ENCODE results near the gene KRTAP5-2. TPM values are rescaled to one million over a fixed set of nuclear protein-coding genes. Genes with fewer than 3 reads are reported as not detected.
"Not testable (repeated sequence)": the region's sequence is repeated elsewhere in the genome, so short reads cannot be mapped to it uniquely, and the experiment has no call there.

KRTAP5-2 gene
- total RNA-seq, 4 donors from 2014 or later, result not detected

- Histone ChIP-seq H3K4me1 (no peaks in the 10 kb centered on the region), H3K27me3 (peaks cover 72% of the 10 kb centered on the region), H3K4me3 (no peak overlapping the region), H3K27ac (no peak overlapping the region), H3K36me3 (no peaks in the 10 kb centered on the region), H3K9me3 (no peaks in the 10 kb centered on the region)
- 34 to 60% methylated on average over 5 to 9 of the region's 10 CpGs for WGBS, 2 donors (ENCODE audit: low coverage in 1 of 2)
- TF ChIP-seq, protein P1, sequence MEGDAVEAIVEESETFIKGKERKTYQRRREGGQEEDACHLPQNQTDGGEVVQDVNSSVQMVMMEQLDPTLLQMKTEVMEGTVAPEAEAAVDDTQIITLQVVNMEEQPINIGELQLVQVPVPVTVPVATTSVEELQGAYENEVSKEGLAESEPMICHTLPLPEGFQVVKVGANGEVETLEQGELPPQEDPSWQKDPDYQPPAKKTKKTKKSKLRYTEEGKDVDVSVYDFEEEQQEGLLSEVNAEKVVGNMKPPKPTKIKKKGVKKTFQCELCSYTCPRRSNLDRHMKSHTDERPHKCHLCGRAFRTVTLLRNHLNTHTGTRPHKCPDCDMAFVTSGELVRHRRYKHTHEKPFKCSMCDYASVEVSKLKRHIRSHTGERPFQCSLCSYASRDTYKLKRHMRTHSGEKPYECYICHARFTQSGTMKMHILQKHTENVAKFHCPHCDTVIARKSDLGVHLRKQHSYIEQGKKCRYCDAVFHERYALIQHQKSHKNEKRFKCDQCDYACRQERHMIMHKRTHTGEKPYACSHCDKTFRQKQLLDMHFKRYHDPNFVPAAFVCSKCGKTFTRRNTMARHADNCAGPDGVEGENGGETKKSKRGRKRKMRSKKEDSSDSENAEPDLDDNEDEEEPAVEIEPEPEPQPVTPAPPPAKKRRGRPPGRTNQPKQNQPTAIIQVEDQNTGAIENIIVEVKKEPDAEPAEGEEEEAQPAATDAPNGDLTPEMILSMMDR (IDR thresholded peaks at IDR 0.05), result no peak
- TF ChIP-seq POLR2A (IDR thresholded peaks at IDR 0.05), result no peak
- TF ChIP-seq POLR2AphosphoS5 (IDR thresholded peaks at IDR 0.05), result no peak
- TF ChIP-seq EP300 (IDR thresholded peaks at IDR 0.05), result no peak
- no peak for ATAC-seq
Measured at GRCh38 chr11:1619449-1619848, 21.4 kb upstream of the KRTAP5-2 start.

DNA sequence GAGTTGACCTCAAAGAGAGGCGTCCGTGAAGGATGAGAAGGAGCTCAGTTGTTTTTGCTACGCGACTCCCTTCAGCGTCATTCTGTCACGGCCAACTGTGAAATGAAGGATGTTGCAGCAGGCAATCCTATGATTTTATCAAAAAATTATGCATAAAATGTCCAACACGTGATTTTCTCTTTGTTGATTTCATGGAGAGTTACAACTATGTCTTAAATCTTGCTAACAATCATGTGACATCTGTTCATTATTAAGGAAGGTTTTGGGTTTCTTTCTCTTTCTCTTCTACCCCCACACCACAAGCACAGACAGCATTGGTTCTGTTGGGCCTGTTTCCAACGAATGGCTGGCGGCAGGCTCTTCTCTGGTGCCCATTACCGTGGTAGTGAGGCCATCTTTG, 20.1 kb upstream of the KRTAP5-2 start:
- peaks cover 76% of the 10 kb centered on the region for H3K27me3 ChIP-seq
- TF ChIP-seq POLR2A (IDR thresholded peaks at IDR 0.05) (no peak), EP300 (IDR thresholded peaks at IDR 0.05) (no peak), POLR2AphosphoS5 (IDR thresholded peaks at IDR 0.05) (no peak)
- TF ChIP-seq, protein P1 (IDR thresholded peaks at IDR 0.05), result no peak
- H3K27ac ChIP-seq, result no peak overlapping the region
- whole genome bisulfite sequencing, 2 donors (ENCODE audit: low coverage in 1 of 2), result 66 to 67% methylated on average over 9 to 10 of the region's 10 CpGs
- ATAC-seq, result no peak
- no peaks in the 10 kb centered on the region for H3K4me1 ChIP-seq
- no peaks in the 10 kb centered on the region for H3K36me3 ChIP-seq
- no peak overlapping the region for H3K4me3 ChIP-seq
- H3K9me3 ChIP-seq, result no peaks in the 10 kb centered on the region

DNA sequence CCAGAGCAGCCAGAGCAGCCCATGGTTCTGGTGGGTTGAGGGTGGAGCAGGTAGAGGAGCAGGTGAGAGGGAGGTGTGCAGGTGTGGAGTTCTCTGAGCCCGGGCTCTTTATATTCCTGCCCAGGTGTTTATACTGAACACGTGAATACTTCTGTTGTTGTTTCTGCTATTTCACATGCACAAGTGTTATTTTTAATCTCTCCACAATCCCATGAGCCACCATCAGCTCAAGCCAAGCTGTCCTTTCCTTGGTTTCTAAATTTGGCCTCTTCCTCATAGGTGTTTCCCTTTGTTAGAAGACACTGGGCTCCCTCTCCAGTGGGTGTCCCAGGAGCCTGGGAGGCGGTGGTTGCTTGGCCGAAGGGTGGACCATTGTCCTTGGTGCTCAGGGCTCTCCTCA, 10.3 kb upstream of the KRTAP5-2 start, which contains the start of gene KRTAP5-3:
TSS of gene KRTAP5-3 (minus strand) at position 101 of the 400 bp plus-strand sequence. CDS start at position 23, 78 bp downstream.
- TF ChIP-seq, protein P1 (IDR thresholded peaks at IDR 0.05), result no peak
- TF ChIP-seq EP300 (IDR thresholded peaks at IDR 0.05) (no peak), POLR2AphosphoS5 (IDR thresholded peaks at IDR 0.05) (no peak), POLR2A (IDR thresholded peaks at IDR 0.05) (no peak)
- ATAC-seq, result no peak
- 38 to 60% methylated on average over 1 to 2 of the region's 4 CpGs for WGBS, 2 donors (ENCODE audit: low coverage in 1 of 2)

GRCh38 chr11:1607901-1608300, 9.8 kb upstream of the KRTAP5-2 start:
- H3K27ac ChIP-seq, H3K9me3 ChIP-seq, ATAC-seq, H3K4me1 ChIP-seq, H3K4me3 ChIP-seq, H3K36me3 ChIP-seq: not testable (repeated sequence)
- 40% methylated on average over 1 of the region's 5 CpGs; no CpG with 5 or more reads in 1 of the 2 donors for WGBS, 2 donors (ENCODE audit: low coverage in 1 of 2)
- H3K27me3 ChIP-seq, result peaks cover 63% of the 10 kb centered on the region

More for the DNA sequence above, 10.3 kb upstream of the KRTAP5-2 start, which contains the start of gene KRTAP5-3:
- H3K4me3 ChIP-seq, result no peak within 1 kb of the TSS
- no peaks in the 10 kb centered on the region for H3K36me3 ChIP-seq
- no peaks in the 10 kb centered on the region for H3K9me3 ChIP-seq
- H3K27ac ChIP-seq, result no peak within 1 kb of the TSS
- H3K4me1 ChIP-seq, result no peaks in the 10 kb centered on the region
- H3K27me3 ChIP-seq, result peaks cover 61% of the 10 kb centered on the region

DNA sequence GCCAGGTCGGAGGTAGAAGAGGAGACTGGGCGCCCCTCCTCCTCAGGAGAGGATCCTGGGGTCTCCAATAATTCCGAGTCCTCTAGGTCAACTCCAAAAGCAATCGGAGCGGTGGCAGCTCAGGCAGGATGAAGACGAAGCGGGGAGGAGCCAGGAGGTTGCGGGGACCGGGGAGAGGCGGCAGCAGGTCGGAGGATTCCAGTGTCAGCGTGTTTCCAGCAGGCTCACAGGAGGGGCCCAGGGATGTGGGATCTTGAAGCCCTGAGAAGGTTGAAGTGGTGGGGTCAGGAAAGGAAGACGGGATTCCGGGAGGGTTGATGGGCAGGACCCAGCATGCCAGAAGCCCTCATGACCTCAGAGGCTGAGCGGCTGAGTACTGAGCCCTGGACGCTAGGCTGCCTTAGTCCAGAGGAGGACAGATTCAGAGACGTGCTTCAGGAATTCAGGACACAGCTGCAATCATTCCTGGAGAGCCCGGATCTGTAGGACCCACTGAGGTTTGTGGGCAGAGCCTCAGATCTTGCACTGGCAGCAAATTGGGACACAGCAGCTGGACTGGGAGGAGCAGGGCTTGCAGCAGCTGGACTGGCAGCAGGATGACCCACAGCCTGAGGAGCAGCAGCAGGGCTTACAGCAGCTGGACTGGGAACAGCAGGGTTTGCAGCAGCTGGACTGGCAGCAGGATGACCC, 9.2 kb upstream of the KRTAP5-2 start:
- not testable (repeated sequence) for H3K36me3 ChIP-seq, H3K4me3 ChIP-seq, H3K9me3 ChIP-seq, H3K27ac ChIP-seq, ATAC-seq, H3K4me1 ChIP-seq
- H3K27me3 ChIP-seq, result peaks cover 63% of the 10 kb centered on the region
- 23 to 30% methylated on average over 6 to 15 of the region's 18 CpGs for WGBS, 2 donors (ENCODE audit: low coverage in 1 of 2)

DNA sequence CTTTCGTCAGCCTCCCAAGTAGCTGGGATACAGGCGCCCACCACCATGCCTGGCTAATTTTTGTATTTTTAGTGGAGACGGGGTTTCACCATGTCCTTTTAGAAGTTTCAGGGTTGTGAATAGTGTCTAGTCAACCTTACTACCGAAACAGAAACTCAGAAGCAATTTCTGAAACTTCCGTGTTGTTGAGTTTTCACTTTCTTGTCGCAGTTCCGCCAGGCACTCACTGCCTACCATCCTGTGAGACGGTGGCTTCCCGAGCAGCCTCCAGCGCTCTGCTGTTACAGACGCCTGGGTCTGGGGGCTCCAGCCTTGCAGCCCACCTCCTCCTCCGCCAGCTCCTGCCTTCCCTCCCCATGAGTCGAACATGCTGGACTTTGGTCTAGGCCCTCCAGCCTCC, 7.8 kb upstream of the KRTAP5-2 start:
- WGBS, 2 donors (ENCODE audit: low coverage in 1 of 2), result 76 to 83% methylated on average over 6 to 7 of the region's 13 CpGs
- H3K27me3 ChIP-seq, result peaks cover 74% of the 10 kb centered on the region
- not testable (repeated sequence) for H3K27ac ChIP-seq, H3K36me3 ChIP-seq, H3K4me3 ChIP-seq, H3K9me3 ChIP-seq, ATAC-seq, H3K4me1 ChIP-seq
